Stimulated activated CD4-positive, alpha-beta T cell treated with anti-CD3 and anti-CD28 coated beads, Interleukin-15, amount 100 ng/mL, for 24 hours (primary cell): ENCODE measurements around the gene PDE4D.

ENCODE experiments used
- DNase-seq: peaks from one replicate; pipeline ENCODE4 v3.0.0-alpha.2; 2020

Gene PDE4D

DNA sequence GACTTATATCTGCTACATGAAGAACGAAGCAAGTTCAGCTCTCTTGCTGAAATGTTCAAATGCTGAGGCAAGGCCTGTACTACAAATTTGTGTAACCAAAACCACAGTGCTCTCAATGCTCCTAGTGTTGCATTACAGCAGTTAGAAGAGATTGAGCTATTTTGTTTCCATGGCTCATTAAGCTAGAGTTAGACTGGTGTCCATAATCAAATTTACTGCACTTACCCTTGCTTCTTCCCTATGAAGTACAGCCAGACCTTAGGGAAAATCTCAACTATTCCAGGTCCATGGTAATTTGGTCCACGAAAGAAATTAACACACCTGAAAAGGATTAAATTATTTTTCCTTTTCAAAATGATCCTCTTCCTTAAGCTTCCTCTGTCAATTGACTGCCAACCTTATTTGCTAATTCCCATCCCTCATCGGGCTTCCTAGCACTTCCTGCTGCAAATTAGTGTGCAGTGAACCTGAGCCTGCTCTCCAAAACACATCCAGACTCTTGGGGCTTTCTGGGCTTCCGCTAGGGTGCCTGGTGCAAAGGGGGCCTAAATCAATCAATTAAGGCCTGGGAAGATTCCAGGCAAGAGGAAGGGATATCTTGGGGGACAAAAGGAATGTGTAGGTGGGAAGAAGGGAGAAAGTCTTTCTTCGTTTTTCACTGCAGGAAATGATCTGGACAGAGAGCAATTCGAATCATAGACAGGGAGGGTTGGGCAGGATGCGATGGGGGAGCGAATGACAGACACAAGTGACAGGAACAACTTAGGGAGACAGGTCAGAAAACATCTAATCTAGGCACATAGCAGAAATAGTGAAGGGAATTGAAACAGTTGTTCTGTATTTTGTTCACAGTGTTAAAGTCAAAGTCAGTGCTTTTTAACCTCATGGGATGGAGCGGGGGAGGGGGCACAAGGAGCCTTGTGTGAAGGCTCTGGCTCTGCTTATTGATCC is 768.2 kb downstream of the PDE4D start:
- DNase-seq = peak; percentile 31

DNA sequence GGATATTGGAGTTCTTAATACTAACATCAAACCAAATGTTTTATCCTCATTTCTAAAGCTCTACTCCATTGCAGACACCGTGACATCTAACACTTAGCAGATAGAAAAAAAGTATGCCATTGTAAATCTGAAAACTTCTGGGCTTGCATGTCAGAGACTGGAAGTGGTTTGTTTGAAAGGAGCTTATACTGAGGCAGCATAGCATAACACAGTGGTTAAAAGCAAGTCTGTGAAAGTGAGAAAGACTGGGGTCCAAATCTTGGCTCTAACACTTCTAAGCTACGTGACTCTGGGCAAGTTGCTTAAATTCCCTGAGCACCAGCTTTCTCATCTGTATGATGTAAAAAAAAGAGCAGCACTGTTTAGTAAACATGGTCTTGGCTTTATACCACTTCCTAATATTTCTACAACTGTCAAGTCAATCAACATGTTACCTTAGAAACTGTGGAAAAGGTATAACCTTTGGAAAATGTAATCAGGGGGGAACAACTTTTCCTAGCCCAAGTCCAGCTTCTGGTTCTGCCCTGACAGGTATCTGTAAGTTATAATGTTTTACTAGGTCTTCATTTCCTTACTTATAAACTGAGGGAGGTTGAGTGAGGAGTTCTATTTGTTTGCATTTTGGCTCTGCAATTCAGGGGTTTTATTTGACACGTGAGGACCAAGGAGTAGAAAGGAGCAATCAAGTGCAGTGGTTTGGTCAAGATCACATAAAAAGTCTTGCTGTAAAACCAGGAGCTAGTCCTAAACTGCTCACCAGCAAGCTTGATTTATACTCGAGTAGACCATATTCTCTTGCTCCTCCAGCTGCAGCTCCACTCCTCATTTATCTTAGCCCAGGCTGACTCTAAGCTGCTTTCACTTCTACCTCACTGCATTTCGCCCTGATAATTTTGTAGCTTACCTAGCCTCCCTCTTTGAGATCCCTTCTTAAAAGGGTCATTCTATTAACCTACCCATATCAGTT is 769.6 kb downstream of the PDE4D start:
- no peak for DNase-seq

DNA sequence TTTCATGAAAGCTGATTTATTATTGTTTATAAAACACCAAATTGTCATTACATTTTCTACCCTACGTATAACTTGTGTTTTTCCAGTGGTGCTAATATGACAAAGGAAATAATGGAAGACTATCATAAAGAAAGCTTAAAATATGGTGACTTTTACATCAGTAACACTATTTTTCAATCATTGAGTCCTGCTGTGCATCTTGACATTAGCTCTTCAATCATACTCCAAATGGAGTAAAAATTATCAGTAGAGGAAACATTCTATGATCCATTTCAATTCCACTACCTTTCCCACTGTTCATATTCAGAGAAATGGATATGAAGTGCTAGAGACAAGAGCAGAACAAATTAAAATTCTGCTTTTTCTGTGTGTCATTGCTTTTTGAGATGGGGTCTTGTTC is 774.0 kb downstream of the PDE4D start:
- no peak for DNase-seq

DNA sequence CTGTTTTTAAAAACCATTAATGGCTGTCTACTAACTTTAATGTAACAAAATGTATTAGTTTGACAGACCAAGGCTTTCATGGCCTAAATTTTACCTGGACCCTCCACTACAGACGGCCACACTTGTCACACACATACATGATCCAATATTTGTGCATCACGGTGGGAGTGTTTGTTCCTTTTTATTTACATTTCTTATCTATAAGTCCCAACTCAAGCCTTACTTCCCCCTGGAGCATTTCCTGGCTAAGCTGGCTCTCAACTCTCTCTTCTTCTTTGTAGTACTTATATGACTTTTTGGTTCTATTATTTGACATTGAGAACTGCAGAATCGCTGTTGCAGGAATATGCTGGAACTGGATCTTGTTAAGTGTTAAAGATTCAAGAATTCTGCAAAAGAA is 776.2 kb downstream of the PDE4D start:
- DNase-seq = no peak

DNA sequence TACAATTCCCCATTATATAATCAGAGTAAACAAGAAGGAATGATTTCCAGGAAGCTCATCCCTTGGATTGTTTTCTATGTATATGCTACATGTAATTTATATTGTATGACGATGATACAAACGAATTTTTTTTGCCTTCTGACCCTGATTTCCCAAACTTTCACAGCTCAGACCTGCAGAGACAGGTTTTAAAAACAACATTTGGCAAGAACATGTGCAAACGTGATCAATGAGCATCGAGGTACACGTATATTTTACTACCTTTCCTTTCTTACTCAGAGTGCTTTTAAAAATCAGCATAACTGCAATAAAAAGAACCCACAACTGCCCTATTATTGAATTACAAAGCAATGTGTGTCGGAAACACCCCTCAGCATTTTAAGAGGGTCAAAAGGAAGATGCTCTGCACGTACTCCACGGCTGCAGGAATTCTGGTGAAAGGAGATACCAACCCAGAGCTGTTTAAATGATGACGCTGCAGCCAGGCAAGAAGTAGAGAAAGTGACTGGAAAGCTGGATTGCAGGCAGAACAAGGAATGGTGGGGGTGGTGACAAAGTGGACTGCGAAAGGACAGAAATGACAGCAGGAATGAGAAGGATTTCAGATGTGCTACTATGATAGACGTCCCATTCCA is 777.2 kb downstream of the PDE4D start:
- DNase-seq = no peak

DNA sequence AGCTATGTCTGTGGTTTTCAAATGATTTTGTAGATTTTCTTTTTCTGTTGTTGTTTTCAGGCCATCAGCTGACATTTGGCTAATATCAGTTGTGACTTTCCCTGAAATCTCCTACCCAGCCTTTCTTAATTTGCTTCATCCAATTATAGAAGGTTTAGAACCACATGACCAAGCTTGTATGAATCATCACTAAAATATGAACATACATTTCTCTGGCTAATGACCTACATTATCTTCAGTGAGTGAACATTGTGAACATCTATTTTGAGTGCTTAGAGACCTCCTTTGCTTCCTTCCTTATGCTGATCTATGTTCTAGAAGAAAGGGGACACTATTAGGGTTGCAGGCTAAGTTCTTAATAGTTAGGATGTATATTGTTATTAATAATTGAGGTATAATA is 778.2 kb downstream of the PDE4D start:
- DNase-seq = no peak

DNA sequence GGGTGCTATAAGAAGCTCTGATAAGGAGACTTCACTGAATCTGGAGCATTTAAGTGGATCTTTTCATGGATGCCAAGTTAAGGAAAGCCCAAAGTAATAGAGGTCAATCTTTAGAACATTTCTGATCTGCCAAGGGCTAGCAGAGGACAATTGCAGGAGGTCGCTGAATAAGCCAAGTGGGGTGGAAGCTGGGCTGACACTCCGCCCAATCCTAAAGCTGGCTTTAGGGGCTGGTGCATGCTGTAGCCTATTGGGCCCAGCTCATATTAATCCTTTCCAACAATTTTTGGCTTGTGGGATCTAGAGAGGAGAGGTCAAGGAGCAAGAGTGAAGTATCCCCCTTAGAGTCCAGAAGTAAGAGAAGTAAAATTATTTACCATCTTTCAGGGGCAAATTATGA is 784.1 kb downstream of the PDE4D start:
- DNase-seq = no peak

DNA sequence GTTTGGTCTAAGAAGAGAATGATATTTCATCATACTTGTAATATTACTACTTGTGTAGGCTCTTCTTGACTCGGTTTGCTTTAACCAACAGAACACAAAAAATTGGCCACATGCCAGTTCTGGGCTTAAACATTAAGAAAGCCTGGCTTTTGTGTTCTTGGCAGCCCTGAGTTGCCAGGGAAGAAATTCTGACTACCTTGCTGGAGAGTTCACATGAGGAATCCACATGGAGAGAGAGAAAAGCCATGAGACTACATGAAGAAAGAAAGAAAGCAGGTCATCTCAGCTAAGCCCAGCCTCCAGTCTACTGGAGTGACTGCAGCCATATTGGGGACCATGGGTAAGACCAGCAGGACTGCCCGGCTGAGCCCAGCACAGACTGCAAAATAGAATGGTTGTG is 785.8 kb downstream of the PDE4D start:
- DNase-seq = no peak

DNA sequence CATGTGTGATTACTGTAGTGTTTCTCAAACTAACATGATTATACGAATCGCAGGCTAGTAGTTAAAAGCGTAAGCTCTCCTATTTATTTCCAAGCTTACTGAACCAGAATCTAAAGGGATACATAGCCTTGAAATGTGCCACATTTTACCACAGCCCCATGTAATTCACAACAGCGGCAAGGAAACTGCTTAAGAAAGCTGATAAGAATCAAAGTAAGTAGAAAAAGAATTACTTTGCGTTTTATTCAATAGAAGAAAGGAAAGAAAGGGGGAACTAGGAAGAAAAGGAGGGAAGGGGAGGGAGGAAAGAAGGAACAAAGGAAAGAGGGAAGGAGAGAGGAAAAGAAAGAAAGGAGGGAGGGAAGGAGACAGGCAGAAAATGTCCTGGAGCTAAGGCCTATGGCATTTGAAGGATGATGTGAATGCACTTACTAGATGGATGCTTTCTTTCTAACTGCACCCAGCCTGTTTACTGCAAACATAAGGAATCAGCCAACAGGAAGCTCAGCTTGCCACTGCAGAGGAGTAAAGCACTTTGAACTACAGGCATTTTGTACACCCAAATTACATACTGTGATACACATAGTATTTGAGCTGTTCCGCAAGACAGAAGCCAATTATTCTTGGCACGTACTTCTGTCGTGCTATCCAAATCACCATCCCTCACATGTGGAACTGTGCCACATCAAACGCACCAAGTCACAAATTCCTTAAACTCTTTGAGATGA is 789.0 kb downstream of the PDE4D start:
- no peak for DNase-seq

DNA sequence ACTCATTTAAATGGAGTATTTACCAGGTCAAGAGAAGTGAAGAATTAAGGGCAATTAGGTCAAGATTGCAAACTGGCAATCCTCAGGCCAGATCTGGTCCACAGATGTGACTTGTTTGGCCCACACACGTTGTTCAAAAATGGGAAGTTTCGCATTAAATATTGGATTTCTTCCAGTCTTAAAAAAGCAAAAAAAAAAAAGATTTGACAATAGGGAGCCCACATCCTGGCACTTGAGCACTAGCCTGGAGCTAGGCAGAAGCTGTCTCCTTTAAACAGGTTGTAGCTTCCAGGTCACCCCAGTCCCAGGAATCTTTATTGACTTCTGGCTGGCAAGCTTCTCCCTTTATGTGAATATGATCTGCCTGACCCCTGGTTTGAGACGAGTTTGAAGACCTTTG is 790.2 kb downstream of the PDE4D start:
- DNase-seq = no peak

DNA sequence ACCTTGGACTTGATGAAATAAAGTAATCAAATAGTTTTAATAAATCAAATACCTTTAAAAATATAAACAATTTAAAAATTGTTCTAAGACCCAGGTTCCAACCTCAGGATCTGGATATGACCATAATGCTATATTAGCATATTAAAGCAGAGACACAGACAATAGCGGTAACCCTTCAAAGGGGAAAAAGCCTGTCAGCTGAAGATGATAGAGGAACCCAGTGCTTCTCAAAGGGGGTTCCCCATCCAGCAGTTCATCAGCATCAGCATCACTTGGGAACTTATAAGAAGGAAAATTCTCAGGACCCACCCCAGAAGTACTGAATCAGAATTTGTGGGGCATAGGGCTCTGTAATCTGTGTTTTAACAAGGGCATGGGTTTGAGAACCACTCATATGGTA is 791.1 kb downstream of the PDE4D start:
- DNase-seq = no peak

DNA sequence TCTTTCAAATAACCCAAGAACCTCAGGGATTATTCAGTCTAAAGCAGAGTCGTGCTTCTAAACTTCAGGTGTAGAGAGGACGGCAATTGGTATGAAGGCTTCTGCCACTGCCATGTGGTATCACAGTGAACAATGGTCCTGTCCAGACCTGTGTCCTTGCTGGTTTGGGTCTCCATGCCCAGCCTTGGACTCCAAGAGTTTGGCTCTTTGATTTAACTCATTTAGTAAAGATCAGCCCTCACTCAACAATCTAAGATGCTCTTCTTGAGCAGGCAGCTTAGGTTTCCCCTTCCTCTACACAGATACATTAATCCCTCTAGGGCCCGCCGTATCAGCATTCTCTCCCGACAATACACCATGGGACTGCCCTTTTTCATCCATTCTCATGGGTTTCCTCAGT is 792.7 kb downstream of the PDE4D start:
- DNase-seq = no peak

DNA sequence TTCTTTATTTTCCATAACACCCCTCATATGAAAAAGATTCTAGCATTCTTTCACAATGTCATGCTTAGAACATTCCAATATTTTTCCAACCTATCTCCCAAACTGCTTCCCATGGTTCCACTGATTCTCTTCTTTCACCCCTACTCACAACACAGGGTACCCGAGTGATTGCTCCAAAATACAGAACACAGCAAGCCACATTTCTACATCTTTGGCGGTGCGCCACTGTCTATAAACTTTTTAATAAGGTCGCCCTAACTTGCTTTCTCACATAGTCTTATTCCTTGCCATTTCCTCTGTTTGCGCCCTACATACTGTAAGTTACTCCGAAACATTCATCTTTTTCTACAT is 793.6 kb downstream of the PDE4D start:
- DNase-seq = no peak

DNA sequence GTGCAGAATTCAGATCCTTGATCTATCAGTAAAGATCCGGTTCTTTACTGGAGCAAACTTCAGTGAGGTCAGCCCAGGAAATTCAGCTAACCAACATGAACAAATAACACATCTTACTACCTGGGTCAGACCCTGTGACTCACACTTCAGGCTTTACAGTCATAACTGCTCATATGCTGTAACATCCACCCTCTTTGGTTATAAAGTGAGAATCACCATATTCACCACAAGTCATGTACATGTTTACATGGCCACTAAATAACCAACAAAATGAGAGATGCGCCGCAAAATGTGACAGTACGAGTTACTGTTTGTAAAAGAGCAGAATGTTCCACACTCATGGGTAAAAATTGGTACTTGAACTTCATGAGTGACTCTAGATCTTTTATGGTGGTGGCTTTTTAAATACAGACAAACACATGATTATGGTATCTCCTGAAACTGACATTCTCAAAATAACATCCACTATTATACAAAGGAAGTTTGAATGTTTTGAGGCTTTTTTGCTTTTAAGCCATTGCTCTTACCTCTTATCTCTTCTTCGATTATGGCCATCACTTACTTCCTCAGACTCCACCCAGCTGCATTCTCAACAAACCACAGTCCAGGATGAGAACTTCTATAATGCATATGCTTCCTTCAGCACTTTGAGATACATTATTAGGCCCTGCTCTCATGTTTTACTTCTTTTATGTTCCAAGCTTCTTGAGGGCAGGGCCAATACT is 794.1 kb downstream of the PDE4D start:
- DNase-seq = peak; percentile 37

DNA sequence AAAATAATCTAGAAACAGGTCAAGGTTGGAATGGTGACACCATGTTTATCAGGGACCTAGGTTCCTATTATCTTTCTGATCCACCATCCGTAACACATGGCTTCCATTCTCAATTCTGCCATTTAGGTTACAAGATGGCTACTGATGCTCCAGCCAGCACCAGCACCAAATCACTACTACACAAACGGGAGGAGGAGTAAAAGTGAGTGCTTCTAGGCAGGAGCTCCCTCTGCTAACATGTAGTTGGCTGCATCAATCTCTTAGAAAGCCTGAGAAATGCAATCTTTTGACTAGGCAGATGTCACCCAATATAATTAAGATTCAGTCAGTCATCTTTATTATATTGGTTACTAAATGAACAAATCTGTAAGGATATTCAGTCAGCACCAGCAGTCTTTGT is 794.8 kb downstream of the PDE4D start:
- DNase-seq = no peak

DNA sequence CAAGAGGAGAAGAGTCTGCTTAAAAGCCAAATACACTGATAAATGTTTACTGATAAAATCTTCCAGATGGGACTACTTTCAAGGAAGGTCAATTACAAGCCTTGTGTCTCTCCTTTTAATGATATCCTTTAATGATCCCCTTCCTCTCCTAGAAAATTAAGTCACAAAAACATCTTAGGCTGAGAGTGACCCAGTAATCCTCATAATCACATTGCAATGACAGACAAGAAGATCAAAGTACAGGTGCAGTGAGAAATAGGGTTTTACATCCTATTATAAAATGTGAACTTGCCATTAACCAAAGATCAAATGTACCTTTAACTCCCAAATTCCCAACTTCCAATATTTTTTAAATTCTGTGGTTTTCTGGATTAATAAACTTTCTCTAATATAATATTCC is 795.8 kb downstream of the PDE4D start:
- DNase-seq = no peak

DNA sequence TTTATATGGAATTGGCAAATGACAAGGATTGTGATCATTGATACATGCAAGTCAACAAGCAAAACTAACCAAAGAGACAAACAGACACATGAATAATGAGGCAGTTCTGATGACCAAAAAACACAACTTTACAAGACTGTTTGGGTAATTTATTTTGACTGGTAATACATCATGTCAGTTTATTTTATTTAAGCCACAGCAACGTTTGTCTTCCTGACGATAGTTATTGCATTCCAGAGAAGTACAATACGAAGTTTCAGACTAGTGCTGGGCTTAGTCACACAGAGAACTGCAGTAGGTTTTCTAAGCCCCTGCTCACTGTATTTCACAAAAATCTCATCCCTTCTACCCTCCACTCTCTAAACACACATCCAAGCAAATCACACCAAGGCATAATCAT is 796.4 kb downstream of the PDE4D start:
- no peak for DNase-seq

DNA sequence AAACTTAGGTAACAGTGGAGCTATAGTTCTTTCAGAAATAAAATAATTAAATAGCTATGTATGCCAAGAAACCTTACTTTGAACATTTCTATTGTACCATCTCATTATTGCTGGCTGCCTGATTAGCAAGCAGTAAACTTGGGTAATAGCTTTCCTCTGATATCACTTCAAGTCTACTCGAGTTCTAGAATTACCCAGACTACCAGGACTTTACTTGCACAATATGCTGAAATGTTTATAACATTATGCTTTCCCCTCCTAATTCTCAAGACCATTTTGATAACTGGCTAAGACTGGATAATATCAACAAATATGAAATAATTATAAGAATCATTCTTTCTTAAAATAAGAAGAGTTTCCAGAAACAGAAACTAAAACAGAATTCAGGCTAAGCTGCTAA is 798.0 kb downstream of the PDE4D start:
- no peak for DNase-seq

DNA sequence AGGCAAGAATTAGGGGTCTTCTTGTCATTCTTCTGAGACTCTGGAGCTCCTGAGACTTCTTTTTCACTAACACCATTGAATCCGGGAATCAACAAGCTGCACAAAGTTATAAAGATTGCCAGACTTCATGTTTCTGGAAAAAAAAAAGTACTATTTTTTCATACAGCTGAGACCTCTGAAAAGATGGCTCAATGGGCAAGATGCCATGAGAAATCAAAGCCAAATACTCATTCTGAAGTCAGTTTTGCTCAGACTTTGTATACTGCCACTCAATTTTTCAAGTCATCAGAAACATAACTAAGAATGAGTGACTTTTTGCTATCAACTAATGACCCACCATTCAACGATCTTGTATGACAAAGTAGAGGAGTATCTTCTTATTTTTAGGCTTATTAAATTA is 798.7 kb downstream of the PDE4D start:
- DNase-seq = no peak

DNA sequence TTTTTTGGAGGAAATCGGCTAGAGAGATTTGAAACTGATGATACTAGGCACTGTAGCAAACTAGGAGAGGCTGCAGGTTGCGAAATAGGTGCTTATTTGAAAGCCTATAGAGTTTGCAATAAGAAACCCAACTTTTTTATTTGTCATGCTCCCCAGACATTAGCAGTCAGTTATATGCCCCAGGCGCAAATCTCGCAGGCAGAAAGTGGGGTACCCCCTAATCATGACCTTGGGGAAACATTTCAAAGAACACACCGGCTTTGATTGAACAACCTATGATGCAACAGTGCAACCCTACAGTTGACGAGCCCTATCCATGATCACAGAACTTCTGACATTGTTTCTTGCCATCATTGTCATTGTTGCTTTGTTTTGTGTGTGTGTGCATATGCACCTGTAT is 800.2 kb downstream of the PDE4D start:
- no peak for DNase-seq

DNA sequence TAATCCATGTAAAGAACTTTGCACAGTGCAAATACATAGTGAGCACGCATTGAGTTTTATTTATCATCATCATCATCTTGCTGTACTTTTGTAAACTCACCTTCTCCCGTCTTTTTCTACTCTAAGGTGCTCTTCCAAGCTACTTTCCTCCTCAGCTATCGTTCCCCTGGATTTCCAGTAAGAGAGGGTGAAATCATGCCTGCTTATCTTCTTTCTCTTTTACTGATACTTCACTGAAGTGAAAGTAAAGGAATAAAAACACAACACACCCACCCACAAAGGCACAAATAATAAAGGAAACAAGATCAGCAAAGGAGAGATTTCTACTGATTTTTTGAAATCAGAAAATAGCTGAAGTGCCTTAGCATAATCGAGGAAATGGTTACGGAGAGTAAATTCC is 800.8 kb downstream of the PDE4D start:
- no peak for DNase-seq

DNA sequence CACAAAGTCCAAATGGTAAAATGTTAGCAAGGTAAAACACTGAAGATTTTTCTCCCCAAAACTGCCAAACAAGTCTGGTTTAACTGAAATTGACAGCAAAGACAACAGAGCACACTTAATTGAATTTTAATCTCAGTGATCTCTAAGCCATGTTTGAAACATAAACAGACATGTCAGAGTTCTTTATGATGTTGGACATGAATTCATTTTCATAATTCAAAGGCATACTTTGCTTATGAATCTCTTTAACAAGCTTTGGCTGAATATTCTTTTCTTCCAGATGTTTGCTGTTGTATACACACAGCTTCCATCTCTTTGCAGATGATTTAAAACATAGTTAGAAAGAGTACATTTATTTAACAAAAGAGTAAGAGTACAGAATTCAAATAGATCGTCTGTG is 801.6 kb downstream of the PDE4D start:
- DNase-seq = no peak
